Esophagus (tissue), 2 donors: Measurements from ENCODE around the gene PSMB9. TPM values are rescaled to one million over a fixed set of nuclear protein-coding genes. Genes with fewer than 3 reads are reported as not detected.

Experiments
- H3K27ac ChIP-seq, 2 donors: one replicate each; pipeline ENCODE4 v1.5.1; 2013; ENCODE audit warnings: low read depth in 2 of 2, mild to moderate bottlenecking in 2 of 2, inconsistent platforms in 1 of 2, low read length in 1 of 2, moderate library complexity in 1 of 2
- H3K27me3 ChIP-seq, 2 donors: one replicate each; pipeline ENCODE4 v1.6.1; 2013; ENCODE audit warnings: low read length in 2 of 2, control low read depth in 1 of 2, mild to moderate bottlenecking in 1 of 2; ENCODE audit not compliant: insufficient read depth in 2 of 2, control insufficient read depth in 1 of 2
- H3K36me3 ChIP-seq, 2 donors: one replicate each; pipeline ENCODE4 v1.6.1; 2013; ENCODE audit warnings: low read length in 1 of 2; ENCODE audit not compliant: control insufficient read depth in 2 of 2, insufficient read depth in 2 of 2
- H3K4me1 ChIP-seq, 2 donors: one replicate each; pipeline ENCODE4 v1.6.1; 2013; ENCODE audit warnings: low read length in 1 of 2; ENCODE audit not compliant: control insufficient read depth in 2 of 2, insufficient read depth in 2 of 2
- H3K4me3 ChIP-seq, 2 donors: one replicate each; pipeline ENCODE4 v1.5.1; 2013; ENCODE audit warnings: low read length in 2 of 2, mild to moderate bottlenecking in 2 of 2, low read depth in 1 of 2, moderate library complexity in 1 of 2
- H3K9me3 ChIP-seq, 2 donors: one replicate each; pipeline ENCODE4 v1.6.1; 2013; ENCODE audit warnings: mild to moderate bottlenecking in 2 of 2, low read depth in 1 of 2, low read length in 1 of 2, moderate library complexity in 1 of 2; ENCODE audit not compliant: control insufficient read depth in 2 of 2, insufficient read depth in 1 of 2
- WGBS, 2 donors: extraction: QIAGEN DNeasy Blood & Tissue Kit; methylation state at CpG; one replicate each; pipeline ENCODE4 v1.1.7; 2013; 5-methylcytosine and 5-hydroxymethylcytosine counted together
- polyA plus RNA-seq, 2 donors: library from polyadenylated mRNA; stranded (reverse); fragments of 200-250 nt; gene quantifications; one replicate each; pipeline ENCODE4 v1.2.3, GENCODE V29; 2013
- donor health status: healthy with polysubstance abuse.
- donor health status: Bipolar disorder and iron deficiency.

Gene PSMB9
- polyA plus RNA-seq, 2 donors, result 14.5 to 25.5 TPM

DNA sequence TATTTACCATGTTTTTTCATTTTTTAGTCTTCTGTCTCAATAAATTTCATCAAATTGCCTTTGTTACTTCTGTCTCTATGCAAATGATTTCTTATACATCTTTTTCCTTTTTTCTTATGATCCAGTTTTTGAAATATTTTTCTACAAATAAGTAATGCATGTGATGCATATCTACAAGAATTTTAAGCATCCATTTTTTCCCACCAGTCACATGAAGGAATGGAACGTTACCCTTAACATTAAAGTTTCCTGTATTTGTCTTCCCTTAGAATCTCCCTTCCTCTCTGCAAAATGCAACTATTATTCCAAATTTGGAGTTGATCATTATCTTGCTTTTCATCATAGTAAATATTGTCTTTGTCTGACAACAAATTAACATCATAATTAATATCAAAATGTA, 35.5 kb downstream of the PSMB9 start:
- H3K9me3 ChIP-seq, result no peaks in the 10 kb centered on the region
- no peaks in the 10 kb centered on the region for H3K4me1 ChIP-seq
- no peak overlapping the region for H3K27ac ChIP-seq
- WGBS, 2 donors, result 76 to 80% methylated on average over 1 of the region's 1 CpG
- H3K27me3 ChIP-seq, result no peaks in the 10 kb centered on the region
- no peak overlapping the region for H3K4me3 ChIP-seq
- H3K36me3 ChIP-seq, result no peaks in the 10 kb centered on the region

DNA sequence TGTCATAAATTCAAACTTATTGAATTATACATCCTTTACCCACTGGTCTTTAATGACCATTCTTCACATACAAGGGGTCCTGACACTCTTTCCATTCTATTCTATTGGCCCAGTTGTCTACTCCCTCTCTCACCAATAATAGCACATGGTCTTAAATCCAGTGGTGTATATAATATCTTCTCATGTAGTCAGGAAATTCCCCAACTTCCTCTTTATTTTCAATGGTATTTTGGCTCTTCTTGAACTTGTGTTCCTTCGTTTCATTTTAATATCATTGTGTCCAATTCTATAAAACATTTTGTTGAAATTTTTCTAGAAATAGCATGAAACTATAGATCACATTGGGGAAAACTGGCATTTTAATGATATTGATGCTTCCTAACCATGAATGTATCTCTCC, 36.8 kb downstream of the PSMB9 start:
- Histone ChIP-seq H3K27ac (no peak overlapping the region), H3K4me1 (peaks cover 0 to 3% of the 10 kb centered on the region in 2 donors), H3K36me3 (no peaks in the 10 kb centered on the region), H3K27me3 (no peaks in the 10 kb centered on the region), H3K4me3 (no peak overlapping the region), H3K9me3 (no peaks in the 10 kb centered on the region)
- WGBS, 2 donors, result 44 to 52% methylated on average over 1 of the region's 1 CpG

DNA sequence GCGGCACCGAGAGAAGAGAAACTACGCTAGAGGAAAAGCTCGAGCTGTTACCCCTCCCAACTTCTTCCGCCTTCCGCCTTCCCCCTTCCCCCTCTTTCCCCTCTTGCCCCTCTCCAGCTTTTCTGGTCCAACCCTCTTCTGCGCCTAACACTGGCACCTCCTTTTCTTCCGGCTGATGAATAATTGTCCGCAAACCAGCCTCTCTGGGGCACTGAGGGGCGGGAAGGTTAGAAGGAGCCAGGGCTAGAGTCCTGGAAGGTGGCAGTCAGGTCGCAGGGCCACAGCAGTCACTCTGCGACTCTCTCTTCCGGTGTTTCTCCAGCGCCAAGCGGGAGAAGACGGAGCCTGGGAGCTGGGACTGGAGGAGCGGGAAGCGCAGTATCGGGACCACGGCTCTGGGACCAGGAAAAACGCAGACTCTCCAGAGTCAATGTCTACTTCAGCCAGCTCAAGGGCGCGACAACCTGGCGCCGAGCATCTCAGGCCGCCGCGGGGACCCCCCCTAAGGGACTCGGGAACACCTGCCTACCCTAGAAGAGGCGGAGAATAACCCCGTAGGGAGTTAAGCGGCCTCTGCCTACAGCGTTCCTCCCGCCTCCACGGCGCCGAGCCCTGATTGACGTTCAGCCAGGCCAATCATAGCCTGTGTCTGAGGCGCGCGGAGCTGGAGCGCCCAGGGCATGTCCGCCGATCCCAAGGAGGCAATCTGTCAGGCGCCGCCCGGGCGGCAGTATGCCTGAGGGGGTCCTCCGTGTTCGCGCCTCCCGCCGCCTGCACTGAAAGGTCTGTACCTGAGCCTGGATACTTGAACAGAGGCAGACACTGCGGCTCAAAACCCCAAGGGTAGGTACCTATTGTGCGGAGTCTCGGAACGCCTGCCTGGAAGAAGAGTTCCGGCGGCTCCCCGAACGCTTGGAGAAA, 40.4 kb downstream of the PSMB9 start:
- H3K27ac ChIP-seq, result peak overlapping the region; percentile 95 to 97
- H3K4me1 ChIP-seq, result peaks cover 0 to 3% of the 10 kb centered on the region in 2 donors
- no peaks in the 10 kb centered on the region for H3K36me3 ChIP-seq
- no peaks in the 10 kb centered on the region for H3K27me3 ChIP-seq
- peak overlapping the region; percentile 78 to 94 for H3K4me3 ChIP-seq
- 0% methylated on average over 60 to 61 of the region's 61 CpGs for WGBS, 2 donors
- H3K9me3 ChIP-seq, result no peaks in the 10 kb centered on the region

DNA sequence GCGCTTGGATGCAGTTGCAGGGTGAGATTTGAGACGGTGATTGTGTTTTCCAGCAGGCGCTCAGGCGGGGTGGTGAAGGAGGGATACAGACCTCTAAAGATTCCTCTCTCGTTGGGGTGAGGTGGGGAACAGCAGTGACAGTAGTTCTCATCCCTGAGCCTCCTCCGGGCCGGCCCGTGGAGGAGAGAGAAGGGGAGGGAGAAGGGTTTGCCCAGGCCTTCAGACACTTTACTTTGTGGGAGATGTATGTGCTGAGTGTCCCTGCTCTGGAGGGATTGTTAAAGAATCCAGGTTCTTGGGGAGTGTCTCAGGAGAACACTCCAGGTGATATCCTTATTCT, 41.0 kb downstream of the PSMB9 start:
- Histone ChIP-seq H3K9me3 (no peaks in the 10 kb centered on the region), H3K4me1 (peaks cover 0 to 3% of the 10 kb centered on the region in 2 donors), H3K27ac (peak overlapping the region; percentile 95 to 97), H3K27me3 (no peaks in the 10 kb centered on the region), H3K4me3 (peak overlapping the region; percentile 78 to 94), H3K36me3 (no peaks in the 10 kb centered on the region)
- WGBS, 2 donors, result 0 to 1% methylated on average over 8 of the region's 8 CpGs

DNA sequence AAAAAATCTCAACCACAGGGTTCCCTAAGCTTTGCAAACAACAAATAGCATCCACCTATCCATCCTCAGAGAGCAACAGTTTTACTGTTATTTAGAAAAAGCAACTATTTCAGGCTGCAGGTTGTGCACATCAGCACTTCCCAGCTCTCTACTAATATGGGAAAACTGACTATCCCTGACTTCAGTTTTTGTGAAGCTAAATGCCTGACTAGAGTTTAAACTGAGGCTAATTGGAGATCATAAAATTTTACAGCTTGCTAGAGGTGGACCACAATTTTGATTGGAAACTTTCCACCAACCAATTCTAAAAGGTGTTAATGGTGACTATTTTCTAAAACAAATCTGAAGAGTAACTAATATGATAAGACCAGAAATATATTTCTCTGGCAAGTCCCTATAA, 50.0 kb downstream of the PSMB9 start:
- peaks cover 0 to 3% of the 10 kb centered on the region in 2 donors for H3K36me3 ChIP-seq
- H3K27ac ChIP-seq, result no peak overlapping the region
- H3K27me3 ChIP-seq, result no peaks in the 10 kb centered on the region
- no peak overlapping the region for H3K4me3 ChIP-seq
- H3K4me1 ChIP-seq, result no peaks in the 10 kb centered on the region
- no peaks in the 10 kb centered on the region for H3K9me3 ChIP-seq

DNA sequence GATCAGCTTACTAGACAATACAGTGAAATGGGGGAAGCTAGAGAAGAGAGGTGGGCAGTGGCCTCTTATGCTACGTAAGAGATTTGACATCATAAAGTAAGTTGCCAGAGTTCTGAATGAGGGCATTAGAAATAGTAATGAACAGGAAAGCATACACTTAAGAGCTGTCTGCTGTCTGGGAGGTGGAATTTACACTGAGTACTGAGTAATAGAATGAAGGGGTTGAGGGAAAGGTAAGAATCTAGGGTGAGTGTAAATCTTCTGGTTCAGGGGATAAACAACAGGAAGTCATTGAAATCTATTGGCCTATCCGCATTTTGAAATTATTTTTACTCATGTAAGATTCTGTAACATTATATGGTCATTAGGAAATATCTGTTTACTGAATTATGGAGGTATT, 51.1 kb downstream of the PSMB9 start:
- H3K36me3 ChIP-seq, result peaks cover 0 to 3% of the 10 kb centered on the region in 2 donors
- no peaks in the 10 kb centered on the region for H3K9me3 ChIP-seq
- no peak overlapping the region for H3K4me3 ChIP-seq
- no peaks in the 10 kb centered on the region for H3K27me3 ChIP-seq
- H3K27ac ChIP-seq, result no peak overlapping the region
- WGBS, 2 donors, result 89 to 95% methylated on average over 2 of the region's 2 CpGs
- H3K4me1 ChIP-seq, result no peaks in the 10 kb centered on the region

DNA sequence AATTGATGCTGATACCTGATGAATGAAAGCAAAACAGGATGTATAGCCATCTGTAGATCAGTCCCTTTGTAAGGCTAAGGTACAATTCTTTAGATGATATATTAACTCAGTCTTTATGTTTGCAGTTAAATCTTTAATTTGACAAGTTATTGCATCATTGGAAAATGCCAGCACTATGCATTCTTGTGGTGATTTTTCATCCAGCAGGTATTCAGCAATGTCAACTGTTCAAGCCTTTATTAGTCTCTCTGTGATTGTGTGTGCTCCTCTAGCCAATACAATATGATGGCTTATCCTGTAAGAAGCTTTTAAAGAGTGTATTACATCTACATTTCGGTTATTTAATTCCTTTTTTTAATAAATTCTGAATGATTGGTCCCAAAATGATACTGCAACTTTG, 52.5 kb downstream of the PSMB9 start:
- Histone ChIP-seq H3K9me3 (no peaks in the 10 kb centered on the region), H3K4me3 (no peak overlapping the region), H3K36me3 (no peaks in the 10 kb centered on the region), H3K27ac (no peak overlapping the region), H3K27me3 (no peaks in the 10 kb centered on the region), H3K4me1 (no peaks in the 10 kb centered on the region)
- 69 to 73% methylated on average over 1 of the region's 1 CpG for WGBS, 2 donors

DNA sequence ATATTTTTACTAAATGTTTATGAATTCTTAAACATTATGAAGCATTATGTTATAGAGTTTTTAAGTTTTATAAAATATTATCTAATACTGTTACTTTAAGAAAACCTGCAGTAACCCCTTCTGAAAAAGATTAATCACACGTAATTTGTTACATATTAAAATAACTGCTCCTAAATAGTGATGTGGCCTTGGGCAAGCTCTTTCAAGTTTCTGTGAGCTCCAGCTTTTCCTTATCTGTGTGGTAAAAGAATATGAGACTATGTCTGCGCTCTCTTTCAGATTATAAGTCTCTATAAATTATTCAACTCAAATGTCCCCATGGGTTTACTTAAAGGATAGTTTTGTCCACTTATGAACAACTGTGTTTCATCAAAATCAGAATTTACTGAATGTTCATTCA, 54.9 kb downstream of the PSMB9 start:
- H3K36me3 ChIP-seq, result no peaks in the 10 kb centered on the region
- no peaks in the 10 kb centered on the region for H3K9me3 ChIP-seq
- H3K4me3 ChIP-seq, result no peak overlapping the region
- 67 to 76% methylated on average over 2 of the region's 2 CpGs for WGBS, 2 donors
- no peak overlapping the region for H3K27ac ChIP-seq
- H3K27me3 ChIP-seq, result peaks cover 0 to 3% of the 10 kb centered on the region in 2 donors
- H3K4me1 ChIP-seq, result no peaks in the 10 kb centered on the region
